Activated CD4-positive, alpha-beta T cell treated with anti-CD3 and anti-CD28 coated beads for 4 hours (primary cell): ENCODE measurements around the gene TPRG1L.

Source experiments
- DNase-seq, 2 donors: peaks; one replicate each; pipeline ENCODE4 v3.0.0-alpha.2; 2020

The TPRG1L gene

DNA sequence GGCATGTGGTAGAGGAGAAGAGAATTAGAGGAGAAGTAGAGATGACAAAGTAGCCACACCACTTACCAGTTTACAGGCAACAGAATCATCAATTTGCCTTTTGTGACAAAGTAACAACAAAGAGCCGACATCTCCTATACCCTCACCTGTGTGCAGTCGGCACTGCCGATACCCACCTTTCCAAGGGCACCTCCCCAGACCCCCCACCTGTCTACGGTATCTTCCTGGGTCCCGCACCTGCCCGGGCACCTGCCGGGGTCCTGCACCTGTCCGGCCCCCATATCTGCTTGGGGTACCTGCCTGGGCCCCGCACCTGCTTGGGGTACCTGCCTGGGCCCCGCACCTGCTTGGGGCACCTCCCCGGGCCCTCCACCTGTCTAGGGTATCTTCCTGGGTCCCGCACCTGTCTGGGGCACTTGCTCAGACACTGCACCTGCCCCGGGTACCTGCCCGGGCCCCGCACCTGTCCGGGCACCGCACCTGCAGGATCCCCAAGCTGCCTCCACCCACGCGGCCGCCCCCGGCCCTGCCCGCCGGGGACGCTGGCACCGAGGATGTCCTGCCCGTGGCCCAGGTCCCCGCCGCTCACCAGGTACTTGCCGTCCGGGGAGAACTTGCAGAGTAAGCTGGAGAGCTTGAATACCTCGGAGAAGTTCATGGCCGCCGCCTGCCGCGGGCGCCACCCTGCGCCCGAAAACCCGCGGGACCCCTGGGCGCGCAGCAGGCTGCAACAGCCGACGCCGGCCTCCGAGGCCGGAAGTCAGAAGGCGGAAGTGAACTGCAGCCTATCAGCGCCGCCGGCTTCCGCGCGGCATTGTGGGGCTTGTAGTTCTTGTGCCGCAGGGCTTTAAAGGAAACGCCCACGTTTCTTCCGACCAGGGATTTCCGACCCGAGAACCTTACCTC is 24.8 kb downstream of the TPRG1L start, which contains the start of gene WRAP73:
Gene WRAP73, minus strand, starts transcription at position 762 of the 906 bp plus-strand sequence. Its CDS starts 104 bp downstream, at position 658.
- DNase-seq = peak; percentile 88

DNA sequence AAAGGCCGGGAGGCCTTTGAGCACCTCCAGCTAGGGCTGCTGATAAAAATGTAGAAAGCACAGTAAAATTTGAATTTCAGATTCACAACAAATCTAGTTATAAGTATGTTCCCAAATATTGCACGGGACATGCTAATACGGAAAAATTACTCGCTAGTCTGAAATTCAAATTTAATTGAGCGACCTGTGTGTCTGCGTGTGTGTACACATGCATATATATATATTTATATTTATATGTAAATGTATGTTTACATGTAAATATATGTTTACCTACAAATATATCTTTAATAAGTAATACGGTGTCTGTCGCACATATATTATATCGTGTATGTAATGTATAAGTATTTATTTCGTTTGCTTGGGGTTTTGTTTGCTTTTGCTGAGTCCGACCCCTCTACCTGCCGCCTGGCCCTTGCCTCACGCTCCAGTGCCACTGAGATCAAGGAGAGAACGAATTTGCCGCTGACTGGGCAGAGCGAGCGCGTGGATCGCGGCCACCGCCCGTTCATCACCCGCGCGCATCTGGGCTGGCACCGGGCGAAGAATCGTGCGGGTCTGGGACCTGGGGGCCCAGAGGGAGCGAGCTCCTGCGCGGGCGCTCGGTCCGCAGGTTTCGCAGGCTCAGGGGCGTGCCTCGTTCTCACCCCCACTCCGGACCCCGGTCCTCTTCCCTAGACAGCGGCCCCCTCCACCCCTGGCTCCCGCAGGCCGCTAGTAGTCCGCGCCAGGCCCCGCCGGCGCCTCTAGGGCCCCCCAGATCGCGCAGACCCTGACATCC is 25.6 kb downstream of the TPRG1L start:
- no peak for DNase-seq

- DNase-seq = peak in 1 of 2 donors; percentile 14
Observed at GRCh38 chr1:3651026-3651929, 26.5 kb downstream of the TPRG1L start.

- no peak for DNase-seq
Observed at GRCh38 chr1:3651930-3652547, 27.2 kb downstream of the TPRG1L start, which contains the start of gene TP73. Gene TP73 (plus strand): TSS chr1:3652516. CDS start chr1:3682366, 29,850 bp downstream.

DNA sequence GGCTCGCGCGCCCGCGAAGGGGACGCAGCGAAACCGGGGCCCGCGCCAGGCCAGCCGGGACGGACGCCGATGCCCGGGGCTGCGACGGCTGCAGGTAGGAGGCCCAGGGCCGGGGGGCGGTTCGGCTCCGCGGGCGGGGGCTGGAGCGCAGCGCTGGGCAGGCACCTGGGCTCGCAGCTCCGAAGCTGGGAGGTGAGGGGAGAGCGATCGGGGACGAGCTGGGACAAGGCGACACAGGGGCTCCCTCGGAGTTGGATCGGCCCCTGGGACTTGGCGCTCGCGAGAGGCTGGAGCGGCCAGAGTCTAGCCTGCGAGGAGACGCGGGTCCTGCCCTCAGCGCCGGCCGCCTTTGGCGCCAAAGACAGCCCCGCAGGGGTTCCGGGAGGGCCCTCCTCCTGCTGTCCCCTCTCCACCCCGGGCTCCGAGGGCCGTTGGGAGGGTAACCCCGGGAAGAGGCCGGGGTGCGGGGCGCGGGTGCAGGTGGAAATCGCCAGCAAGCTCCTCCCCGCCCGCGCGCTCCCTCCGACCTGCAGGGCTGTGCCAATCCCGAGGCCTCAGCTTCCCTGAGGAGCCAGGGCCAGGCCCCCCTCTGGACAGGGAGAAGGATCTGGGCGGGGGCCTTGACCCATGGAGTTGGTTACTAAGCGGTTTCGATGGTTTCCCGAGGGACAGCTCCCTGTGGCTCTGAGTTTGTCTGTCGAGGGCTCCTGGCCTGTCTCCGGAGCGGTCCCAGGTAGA is 27.9 kb downstream of the TPRG1L start:
- DNase-seq = no peak

GRCh38 chr1:3653286-3653618 is 28.4 kb downstream of the TPRG1L start:
- DNase-seq = no peak

DNA sequence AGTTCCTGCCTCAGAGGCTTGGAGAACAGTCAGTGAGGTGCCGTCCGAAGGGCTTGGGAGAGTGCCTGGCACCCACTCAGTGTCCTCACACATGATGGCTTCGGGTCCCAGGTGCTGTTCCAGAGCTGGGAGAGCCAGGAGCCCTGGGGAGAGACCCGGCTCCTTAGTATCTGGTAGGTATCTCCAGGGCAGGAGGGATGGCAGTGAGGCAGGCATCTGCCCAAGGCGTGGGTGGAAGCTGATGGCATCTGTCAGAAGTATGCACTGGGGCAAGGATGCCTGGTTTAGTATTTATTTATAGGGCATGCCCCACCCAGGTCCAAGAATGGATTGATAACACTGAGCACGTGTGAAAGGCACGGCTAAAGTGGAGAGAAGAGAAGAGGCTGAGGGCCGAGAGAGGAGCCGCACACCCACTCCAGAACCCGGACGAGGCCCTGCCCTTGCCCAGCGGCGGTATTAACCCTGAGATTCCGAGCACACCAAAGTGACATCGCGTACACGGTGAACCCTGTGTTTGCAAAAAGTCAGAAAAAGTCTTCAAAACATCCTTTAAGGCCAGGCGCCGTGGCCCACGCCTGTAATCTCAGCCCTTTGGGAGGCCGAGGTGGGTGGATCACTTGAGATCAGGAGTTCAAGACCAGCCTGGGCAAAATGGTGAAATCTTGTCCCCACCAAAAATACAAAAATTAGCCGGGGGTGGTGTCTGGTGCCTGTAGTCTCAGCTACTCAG is 29.9 kb downstream of the TPRG1L start:
- no peak for DNase-seq

DNA sequence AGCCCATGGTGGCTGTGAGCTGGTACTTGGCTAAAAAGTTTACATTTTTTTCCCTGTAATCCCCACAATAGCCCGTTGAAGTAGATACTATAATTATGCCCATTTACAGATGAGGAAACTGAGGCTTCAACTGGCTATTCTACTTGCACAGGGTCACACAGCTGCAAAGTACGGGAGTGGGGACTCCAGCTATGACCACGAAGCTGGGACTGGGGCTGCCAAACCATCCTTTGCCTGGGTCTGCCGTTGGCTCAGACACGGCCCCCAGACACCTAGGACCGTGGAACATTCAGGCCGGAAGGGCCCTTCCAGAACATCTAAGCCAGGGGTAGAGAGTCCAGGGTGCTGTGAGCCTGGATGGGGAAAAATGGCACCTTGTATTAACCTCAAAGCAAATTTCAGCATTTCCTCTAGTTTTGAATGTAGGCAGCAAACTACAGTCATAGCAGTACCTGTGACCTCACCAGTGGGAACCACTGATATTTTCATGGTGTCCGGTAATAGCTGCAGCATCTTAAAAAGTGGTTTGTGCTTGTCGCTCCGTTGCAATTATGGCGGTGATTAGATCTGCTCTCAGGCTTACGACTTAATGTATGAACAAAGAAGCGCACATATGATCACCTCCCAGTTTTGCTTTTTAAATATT is 31.8 kb downstream of the TPRG1L start:
- no peak for DNase-seq

GRCh38 chr1:3657096-3657475 is 32.3 kb downstream of the TPRG1L start:
- no peak for DNase-seq

DNA sequence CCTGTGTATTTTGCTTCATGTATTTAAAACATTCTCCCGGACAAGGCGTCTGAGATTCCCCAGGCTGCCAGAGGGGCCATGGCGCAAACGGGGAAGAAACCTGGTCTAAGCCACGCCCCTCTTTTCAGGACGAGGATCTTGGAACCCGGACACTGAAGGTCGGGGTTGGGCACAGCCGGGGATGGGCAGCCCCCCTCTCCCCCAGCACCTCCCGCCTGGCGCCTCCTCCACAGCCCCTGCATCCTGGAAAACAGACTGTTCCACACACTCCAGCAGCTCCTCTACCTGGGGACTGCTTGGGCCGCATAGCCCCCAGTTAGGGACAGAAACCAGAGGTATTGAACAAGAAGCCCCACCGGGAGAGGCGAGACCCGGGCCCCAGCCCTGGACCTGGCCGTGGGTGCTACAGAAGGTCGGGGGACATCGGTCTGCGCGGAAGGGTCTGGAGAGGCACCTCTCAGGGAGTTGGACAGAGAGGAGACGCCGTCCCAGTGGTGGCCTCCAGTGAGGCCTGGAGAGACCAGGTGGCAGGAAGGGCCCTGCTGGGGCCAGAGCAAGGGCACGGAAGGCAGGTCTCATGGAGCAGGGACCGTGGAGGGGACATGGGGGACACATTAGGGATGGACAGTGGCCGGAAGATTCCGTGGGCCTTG is 32.9 kb downstream of the TPRG1L start:
- no peak for DNase-seq

DNA sequence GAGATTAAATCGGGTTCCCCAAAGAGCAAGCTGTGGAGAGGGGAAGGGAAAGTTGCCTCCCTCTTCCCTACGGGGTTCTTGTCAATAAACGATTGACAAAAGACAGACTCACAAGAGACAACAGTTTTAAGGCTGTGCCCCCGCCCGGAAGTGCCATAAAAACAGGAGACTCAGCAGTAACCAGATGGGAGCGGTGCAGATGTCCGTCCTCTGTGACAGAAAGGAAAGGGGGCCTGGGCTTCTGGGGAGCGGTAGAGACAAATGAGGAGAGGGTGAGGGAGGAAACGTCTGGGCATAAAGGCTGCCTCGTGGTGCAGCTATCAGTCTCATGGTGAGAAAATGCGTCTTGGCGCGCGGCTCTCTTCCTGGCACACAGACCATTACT is 33.4 kb downstream of the TPRG1L start:
- no peak for DNase-seq

- no peak for DNase-seq
Observed at GRCh38 chr1:3659093-3659492, 34.3 kb downstream of the TPRG1L start.

DNA sequence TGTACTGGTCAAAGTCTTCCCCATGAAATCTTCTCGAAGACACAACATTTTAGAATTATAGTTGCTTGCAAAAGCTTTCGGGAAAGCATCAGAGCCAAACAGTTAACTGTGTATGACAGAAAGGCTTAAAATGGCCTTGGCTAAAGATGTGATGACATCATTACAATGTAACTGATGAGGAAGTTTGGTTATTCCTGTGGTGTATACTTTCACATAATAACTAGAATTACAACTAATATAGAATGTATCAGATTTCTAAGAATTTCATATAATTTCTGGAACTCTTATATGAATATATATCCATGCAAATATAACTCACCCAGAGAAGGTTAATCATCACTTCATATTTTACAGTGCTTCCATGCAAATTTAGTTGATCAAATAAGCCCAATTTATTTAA is 35.9 kb downstream of the TPRG1L start:
- DNase-seq = no peak

DNA sequence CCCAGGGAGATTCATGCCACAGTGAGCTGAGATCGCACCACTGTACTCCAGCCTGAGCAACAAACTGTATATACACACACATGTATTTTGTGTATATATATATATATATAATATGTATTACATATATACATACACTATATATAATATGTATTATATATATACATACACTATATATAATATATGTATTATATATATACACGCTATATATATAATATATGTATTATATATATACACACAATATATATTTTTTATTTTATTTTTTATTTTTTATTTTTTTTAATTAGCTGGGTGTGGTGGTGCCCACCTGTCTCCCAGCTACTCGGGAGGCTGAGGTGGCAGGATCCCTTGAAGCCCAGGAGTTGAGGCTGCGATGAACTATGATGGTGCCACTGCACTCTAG is 36.8 kb downstream of the TPRG1L start:
- no peak for DNase-seq

GRCh38 chr1:3662080-3662671 is 37.4 kb downstream of the TPRG1L start:
- DNase-seq = no peak

- no peak for DNase-seq
Observed at GRCh38 chr1:3663999-3664699, 39.3 kb downstream of the TPRG1L start.

GRCh38 chr1:3664700-3665375 is 40.0 kb downstream of the TPRG1L start:
- no peak for DNase-seq

DNA sequence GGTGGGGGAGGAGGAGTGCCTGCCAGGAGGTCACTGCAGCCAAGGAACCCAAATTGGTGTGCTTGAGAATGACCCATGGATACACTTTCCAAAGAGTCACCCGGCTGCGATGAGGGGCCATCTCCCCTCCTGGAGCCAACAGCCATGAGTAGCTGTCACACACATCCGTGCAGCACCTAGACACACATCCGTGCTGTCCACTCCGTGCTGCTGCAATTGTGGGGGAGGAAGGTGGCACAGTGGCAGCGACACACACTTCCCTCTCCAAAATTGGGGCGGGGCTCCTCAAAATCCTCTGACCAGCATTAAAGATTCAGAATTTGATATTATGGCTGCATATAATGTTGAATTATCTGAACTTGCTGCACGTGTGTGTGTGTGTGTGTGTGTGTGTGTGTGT is 43.3 kb downstream of the TPRG1L start:
- no peak for DNase-seq
